Nephron (organoid): ENCODE data around the gene CASKIN1.
"Not testable (repeated sequence)": the region's sequence is repeated elsewhere in the genome, so short reads cannot be mapped to it uniquely, and the experiment has no call there.

Experiments used
- H3K27ac Mint-ChIP-seq, 3 experiments: 2 replicates each; pipeline ENCODE4 v1.8.0; 2020; ENCODE audit warnings: mixed read lengths in 3 of 3, mild to moderate bottlenecking in 2 of 3, moderate library complexity in 1 of 3
- H3K27me3 Mint-ChIP-seq: 2 replicates; pipeline ENCODE4 v1.8.0; 2021; ENCODE audit warnings: low read depth, mild to moderate bottlenecking, moderate library complexity, mixed read lengths
- H3K36me3 Mint-ChIP-seq: 2 replicates; pipeline ENCODE4 v1.8.0; 2020; ENCODE audit warnings: low read depth, mixed read lengths
- H3K4me1 Mint-ChIP-seq: 2 replicates; pipeline ENCODE4 v1.8.0; 2020; ENCODE audit warnings: mixed read lengths
- H3K4me3 Mint-ChIP-seq, 3 experiments: 2 replicates each; pipeline ENCODE4 v1.8.0; 2020; ENCODE audit warnings: mild to moderate bottlenecking in 3 of 3, mixed read lengths in 3 of 3, moderate library complexity in 2 of 3
- H3K9me3 Mint-ChIP-seq: 2 replicates; pipeline ENCODE4 v1.8.0; 2020; ENCODE audit warnings: mixed read lengths
- TF ChIP-seq, protein P1 (sequence below), 3 experiments: fragments of 200-600 bp; sonication (generic); IDR thresholded peaks; one replicate each; pipeline ENCODE4 v1.5.0; 2021; ENCODE audit warnings: antibody characterized with exemption in 3 of 3; ENCODE audit not compliant: unreplicated experiment in 3 of 3

CASKIN1 gene

DNA sequence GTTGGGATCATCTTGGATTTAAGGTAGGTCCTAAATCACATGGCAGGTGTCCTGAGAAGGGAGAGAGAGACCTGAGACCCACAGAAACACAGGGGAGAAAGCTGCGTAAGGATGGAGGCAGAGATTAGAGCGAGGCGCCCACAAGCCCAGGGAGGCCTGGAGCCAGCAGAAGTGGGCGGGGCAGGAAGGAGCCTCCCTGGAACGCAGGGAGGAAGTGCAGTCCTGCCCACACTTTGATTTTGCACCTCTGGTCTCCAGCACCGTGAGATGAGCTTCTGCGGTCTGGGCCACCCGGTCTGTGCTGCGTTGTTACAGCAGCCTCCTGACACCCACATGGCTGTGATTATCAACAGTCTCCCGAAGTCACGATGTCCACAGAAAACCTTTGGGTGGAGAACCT lies 46.2 kb upstream of the CASKIN1 start:
- H3K4me1 Mint-ChIP-seq: no peaks in the 10 kb centered on the region
- no peaks in the 10 kb centered on the region for H3K9me3 Mint-ChIP-seq
- H3K36me3 Mint-ChIP-seq: peaks cover 15% of the 10 kb centered on the region
- no peak overlapping the region for H3K27ac Mint-ChIP-seq
- peaks cover 15% of the 10 kb centered on the region for H3K27me3 Mint-ChIP-seq
- TF ChIP-seq, protein P1, sequence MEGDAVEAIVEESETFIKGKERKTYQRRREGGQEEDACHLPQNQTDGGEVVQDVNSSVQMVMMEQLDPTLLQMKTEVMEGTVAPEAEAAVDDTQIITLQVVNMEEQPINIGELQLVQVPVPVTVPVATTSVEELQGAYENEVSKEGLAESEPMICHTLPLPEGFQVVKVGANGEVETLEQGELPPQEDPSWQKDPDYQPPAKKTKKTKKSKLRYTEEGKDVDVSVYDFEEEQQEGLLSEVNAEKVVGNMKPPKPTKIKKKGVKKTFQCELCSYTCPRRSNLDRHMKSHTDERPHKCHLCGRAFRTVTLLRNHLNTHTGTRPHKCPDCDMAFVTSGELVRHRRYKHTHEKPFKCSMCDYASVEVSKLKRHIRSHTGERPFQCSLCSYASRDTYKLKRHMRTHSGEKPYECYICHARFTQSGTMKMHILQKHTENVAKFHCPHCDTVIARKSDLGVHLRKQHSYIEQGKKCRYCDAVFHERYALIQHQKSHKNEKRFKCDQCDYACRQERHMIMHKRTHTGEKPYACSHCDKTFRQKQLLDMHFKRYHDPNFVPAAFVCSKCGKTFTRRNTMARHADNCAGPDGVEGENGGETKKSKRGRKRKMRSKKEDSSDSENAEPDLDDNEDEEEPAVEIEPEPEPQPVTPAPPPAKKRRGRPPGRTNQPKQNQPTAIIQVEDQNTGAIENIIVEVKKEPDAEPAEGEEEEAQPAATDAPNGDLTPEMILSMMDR (IDR thresholded peaks at IDR 0.05; ENCODE audit: unreplicated experiment in 3 of 3): no peak
- H3K4me3 Mint-ChIP-seq: no peak overlapping the region

DNA sequence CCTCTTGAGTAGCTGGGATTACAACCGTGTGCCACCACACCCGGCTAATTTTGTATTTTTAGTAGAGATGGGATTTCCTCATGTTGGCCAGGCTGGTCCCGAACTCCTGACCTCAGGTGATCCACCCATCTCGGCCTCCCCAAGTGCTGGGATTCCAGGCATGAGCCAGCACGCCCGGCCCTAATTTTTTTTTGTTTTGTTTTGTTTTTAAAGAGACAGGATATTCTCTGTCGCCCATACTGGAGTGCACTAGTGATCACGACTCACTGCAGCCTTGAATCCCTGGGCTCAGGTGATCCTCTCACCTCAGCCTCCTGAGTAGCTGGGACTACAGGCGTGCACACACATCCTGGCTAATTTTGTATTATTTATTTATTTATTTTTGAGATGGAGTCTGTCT lies 43.9 kb upstream of the CASKIN1 start:
- peaks cover 32% of the 10 kb centered on the region for H3K27me3 Mint-ChIP-seq
- H3K27ac Mint-ChIP-seq, H3K4me3 Mint-ChIP-seq, H3K9me3 Mint-ChIP-seq, H3K4me1 Mint-ChIP-seq, H3K36me3 Mint-ChIP-seq: not testable (repeated sequence)

DNA sequence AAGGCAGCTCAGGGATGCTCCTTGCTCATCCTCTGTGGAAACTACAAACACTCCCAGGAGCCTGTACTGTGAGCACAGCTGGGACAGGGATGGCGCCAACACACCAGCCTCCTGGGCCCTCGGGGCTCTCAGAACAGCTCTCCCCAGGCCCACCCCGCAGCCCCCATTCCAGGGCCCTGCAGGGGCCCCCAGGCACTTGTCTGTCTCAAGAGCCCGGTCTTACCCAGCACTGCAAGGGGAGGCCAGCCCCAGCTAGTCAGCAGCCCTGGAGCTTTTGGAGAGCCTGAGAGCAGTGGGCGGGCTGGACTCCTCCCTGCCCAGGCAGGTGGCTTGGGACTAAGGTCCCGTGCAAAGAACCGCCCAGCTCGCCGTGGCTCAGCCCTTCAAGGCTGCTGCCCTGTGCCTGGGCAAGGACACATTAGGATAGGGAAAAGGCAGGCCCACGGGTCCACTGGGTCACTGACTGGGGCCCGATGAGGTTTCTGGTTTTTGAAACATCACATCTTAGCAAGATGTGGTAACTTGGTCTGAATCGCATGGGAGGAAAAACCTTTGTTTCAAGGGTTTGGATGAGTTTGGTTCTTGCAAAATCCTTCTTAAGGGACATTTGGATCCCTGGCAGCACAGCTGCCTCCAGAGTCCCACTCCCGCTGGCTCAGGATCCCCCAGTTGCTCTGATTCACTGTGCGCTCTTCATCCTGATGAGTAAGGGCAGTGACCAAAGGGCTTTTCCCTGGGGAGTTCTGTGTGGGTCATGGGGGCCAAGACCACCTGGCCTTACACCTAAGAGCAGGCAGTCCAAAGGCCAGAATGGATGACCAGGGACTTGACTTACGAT lies 42.7 kb upstream of the CASKIN1 start:
- H3K36me3 Mint-ChIP-seq: peaks cover 4% of the 10 kb centered on the region
- H3K4me3 Mint-ChIP-seq: no peak overlapping the region
- H3K4me1 Mint-ChIP-seq: no peaks in the 10 kb centered on the region
- peaks cover 37% of the 10 kb centered on the region for H3K27me3 Mint-ChIP-seq
- TF ChIP-seq, protein P1 (IDR thresholded peaks at IDR 0.05; ENCODE audit: unreplicated experiment in 3 of 3): no peak
- no peak overlapping the region for H3K27ac Mint-ChIP-seq
- no peaks in the 10 kb centered on the region for H3K9me3 Mint-ChIP-seq

DNA sequence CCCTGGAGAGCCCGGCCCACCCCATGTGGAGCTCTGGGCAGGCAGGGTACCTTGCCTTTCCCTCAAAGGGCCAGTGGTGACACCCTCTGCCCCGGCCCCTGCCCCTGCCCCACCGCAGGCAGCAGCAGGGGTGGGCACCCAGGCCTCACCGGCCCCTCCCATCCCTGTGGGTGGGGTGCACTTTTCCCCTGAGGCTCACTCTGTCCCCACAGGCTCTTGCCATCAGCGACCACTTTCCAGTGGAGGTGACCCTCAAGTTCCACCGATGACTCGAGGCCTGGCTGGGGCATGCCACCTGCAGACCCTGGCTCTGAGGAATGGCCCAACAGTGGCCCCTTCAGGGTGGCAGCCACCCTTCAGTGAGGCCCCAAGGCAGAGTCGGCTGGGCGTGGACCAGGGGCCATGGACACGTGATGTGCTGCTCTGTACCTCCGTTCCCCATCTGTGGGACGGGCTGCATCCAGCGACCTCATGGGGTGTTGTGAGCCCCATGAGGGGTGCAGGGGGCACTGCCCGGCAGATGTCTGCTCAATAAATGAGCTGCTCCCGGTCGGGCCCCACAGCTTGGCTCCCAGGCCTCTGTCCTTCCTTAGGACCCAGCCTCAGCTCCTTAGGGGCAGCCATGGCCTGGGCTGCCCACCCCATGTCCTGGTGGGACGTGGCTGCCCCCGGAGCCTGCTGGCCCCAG lies 41.9 kb upstream of the CASKIN1 start:
- Mint-ChIP-seq H3K27ac (no peak overlapping the region), H3K9me3 (no peaks in the 10 kb centered on the region), H3K27me3 (peaks cover 37% of the 10 kb centered on the region), H3K4me3 (no peak overlapping the region), H3K36me3 (peaks cover 4% of the 10 kb centered on the region), H3K4me1 (no peaks in the 10 kb centered on the region)
- TF ChIP-seq, protein P1 (IDR thresholded peaks at IDR 0.05; ENCODE audit: unreplicated experiment in 3 of 3): no peak

DNA sequence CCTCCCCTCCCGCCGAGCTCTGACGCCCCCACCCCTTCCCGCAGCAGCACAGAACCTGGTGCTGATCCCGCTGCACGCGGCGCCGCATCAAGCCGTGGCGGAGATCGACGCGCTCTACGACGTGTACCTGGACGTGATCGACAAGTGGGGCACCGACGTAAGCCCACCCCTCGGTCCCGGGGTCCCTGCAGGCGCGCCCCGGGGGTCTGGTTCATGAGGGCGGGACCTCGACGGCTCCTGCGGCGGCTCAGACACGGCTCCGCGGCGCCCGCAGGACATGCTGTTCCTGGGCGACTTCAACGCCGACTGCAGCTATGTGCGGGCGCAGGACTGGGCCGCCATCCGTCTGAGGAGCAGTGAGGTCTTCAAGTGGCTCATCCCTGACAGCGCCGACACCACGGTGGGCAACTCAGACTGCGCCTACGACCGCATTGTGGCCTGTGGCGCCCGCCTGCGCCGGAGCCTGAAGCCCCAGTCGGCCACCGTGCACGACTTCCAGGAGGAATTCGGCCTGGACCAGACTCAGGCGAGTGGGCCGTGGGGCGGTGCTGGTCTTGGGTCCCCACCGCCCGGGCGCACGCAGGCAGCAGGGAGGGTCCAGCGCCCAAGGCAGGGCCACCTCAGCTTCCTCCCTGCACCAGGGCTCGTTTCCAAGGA lies 41.2 kb upstream of the CASKIN1 start:
- Mint-ChIP-seq H3K27ac (no peak overlapping the region), H3K27me3 (peaks cover 37% of the 10 kb centered on the region), H3K9me3 (no peaks in the 10 kb centered on the region), H3K4me3 (peak overlapping the region in 1 of 3 experiments; percentile 29), H3K36me3 (peaks cover 4% of the 10 kb centered on the region), H3K4me1 (no peaks in the 10 kb centered on the region)
- TF ChIP-seq, protein P1 (IDR thresholded peaks at IDR 0.05; ENCODE audit: unreplicated experiment in 3 of 3): no peak

DNA sequence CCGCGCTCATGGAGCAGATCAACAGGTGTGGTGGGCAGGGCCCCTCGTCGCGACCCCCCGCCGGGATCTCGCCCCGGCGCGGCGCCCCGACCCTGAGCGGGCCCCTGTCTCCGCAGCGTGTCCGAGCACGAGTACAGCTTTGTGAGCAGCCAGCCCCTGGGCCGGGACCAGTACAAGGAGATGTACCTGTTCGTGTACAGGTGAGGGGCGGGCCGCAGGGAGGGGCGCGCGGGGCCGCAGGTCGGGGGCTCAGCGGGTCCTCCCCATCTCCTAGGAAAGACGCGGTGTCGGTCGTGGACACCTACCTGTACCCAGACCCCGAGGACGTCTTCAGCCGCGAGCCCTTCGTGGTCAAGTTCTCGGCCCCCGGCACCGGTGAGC lies 40.7 kb upstream of the CASKIN1 start:
- Mint-ChIP-seq H3K4me3 (peak overlapping the region in 1 of 3 experiments; percentile 48), H3K27me3 (peaks cover 37% of the 10 kb centered on the region), H3K4me1 (no peaks in the 10 kb centered on the region), H3K36me3 (no peaks in the 10 kb centered on the region), H3K9me3 (no peaks in the 10 kb centered on the region), H3K27ac (no peak overlapping the region)
- TF ChIP-seq, protein P1 (IDR thresholded peaks at IDR 0.05; ENCODE audit: unreplicated experiment in 3 of 3): no peak
